DOHH2 (cell line): Measurements from ENCODE around the gene PDXK.

Experiments used
- H3F3A ChIP-seq: fragments of 200-600 bp; sonication (generic), shearing (Covaris generic); 2 replicates; pipeline ENCODE4 v1.6.0; 2016; ENCODE audit warnings: antibody characterized with exemption, mild to moderate bottlenecking; ENCODE audit not compliant: control insufficient read depth, insufficient read depth
- H3K27ac ChIP-seq: fragments of 200-600 bp; sonication (generic); 2 replicates; pipeline ENCODE4 v1.5.1; 2014; ENCODE audit warnings: low read depth, mild to moderate bottlenecking, low read length, moderate library complexity
- H3K27me3 ChIP-seq: fragments of 200-600 bp; sonication (generic); 2 replicates; pipeline ENCODE4 v1.6.1; 2014; ENCODE audit warnings: mild to moderate bottlenecking, low read length, mixed read lengths; ENCODE audit not compliant: control insufficient read depth
- H3K36me3 ChIP-seq: fragments of 200-600 bp; sonication (generic); 2 replicates; pipeline ENCODE4 v1.6.1; 2014; ENCODE audit warnings: mild to moderate bottlenecking, low read length, moderate library complexity, mixed read lengths; ENCODE audit not compliant: control insufficient read depth
- H3K4me1 ChIP-seq: fragments of 200-600 bp; sonication (generic); 2 replicates; pipeline ENCODE4 v1.6.1; 2014; ENCODE audit warnings: mild to moderate bottlenecking, low read length, mixed read lengths; ENCODE audit not compliant: control insufficient read depth
- H3K4me2 ChIP-seq: fragments of 200-600 bp; sonication (generic); 2 replicates; pipeline ENCODE4 v1.6.0; 2014; ENCODE audit warnings: mild to moderate bottlenecking, low read length, moderate library complexity
- H3K4me3 ChIP-seq: fragments of 200-600 bp; sonication (generic); 2 replicates; pipeline ENCODE4 v1.5.1; 2014; ENCODE audit warnings: mild to moderate bottlenecking, low read length, mixed read lengths
- H3K79me2 ChIP-seq: fragments of 200-600 bp; sonication (generic); 2 replicates; pipeline ENCODE4 v1.6.1; 2014; ENCODE audit warnings: mild to moderate bottlenecking, low read length, mixed read lengths; ENCODE audit not compliant: control insufficient read depth
- H3K9me2 ChIP-seq: fragments of 200-600 bp; sonication (generic); replicated peaks from 2 replicates; pipeline ENCODE4 v1.6.1; 2014; ENCODE audit warnings: mild to moderate bottlenecking, low read length, mixed read lengths; ENCODE audit not compliant: control insufficient read depth
- H3K9me3 ChIP-seq: fragments of 200-600 bp; sonication (generic); 2 replicates; pipeline ENCODE4 v1.6.1; 2014; ENCODE audit warnings: antibody characterized with exemption, low read length, mixed read lengths; ENCODE audit not compliant: control insufficient read depth, insufficient read depth
- H4K20me1 ChIP-seq: fragments of 200-600 bp; sonication (generic); 2 replicates; pipeline ENCODE4 v1.6.0; 2014; ENCODE audit warnings: low read depth, mild to moderate bottlenecking, antibody characterized with exemption, low read length, moderate library complexity; ENCODE audit not compliant: control insufficient read depth, insufficient read depth
- CTCF ChIP-seq: fragments of 200-600 bp; sonication (generic); IDR thresholded peaks from one replicate; pipeline ENCODE4 v1.5.1; 2014; ENCODE audit warnings: antibody characterized with exemption, mild to moderate bottlenecking, low read depth, low read length; ENCODE audit not compliant: poor library complexity, severe bottlenecking
- EZH2phosphoT487 ChIP-seq: fragments of 200-600 bp; sonication (generic); IDR thresholded peaks from 2 replicates; pipeline ENCODE4 v1.6.1; 2017; ENCODE audit warnings: borderline replicate concordance, mild to moderate bottlenecking, antibody characterized with exemption, low read length, moderate library complexity, mixed read lengths

The PDXK gene

GRCh38 chr21:43684424-43684823, 34.5 kb upstream of the PDXK start:
- 0 out of 2 replicates have a peak, but pooled peaks cover 3% of the 10 kb centered on the region for H4K20me1 ChIP-seq
- no peaks in the 10 kb centered on the region for H3K27me3 ChIP-seq
- H3F3A ChIP-seq, result no peaks in the 10 kb centered on the region
- TF ChIP-seq EZH2phosphoT487, result no peak
- TF ChIP-seq CTCF, result no peak
- H3K27ac ChIP-seq, result no peak overlapping the region
- H3K4me3 ChIP-seq, result no peak overlapping the region
- H3K36me3 ChIP-seq, result peaks cover 89% of the 10 kb centered on the region
- no peaks in the 10 kb centered on the region for H3K4me1 ChIP-seq
- no peak overlapping the region for H3K4me2 ChIP-seq
- H3K79me2 ChIP-seq, result peaks cover 20% of the 10 kb centered on the region
- H3K9me2 ChIP-seq, result no peaks in the 10 kb centered on the region
- H3K9me3 ChIP-seq, result no peaks in the 10 kb centered on the region

GRCh38 chr21:43686811-43687565, 31.9 kb upstream of the PDXK start:
- H3K4me2 ChIP-seq, result no peak overlapping the region
- no peaks in the 10 kb centered on the region for H3K9me3 ChIP-seq
- H4K20me1 ChIP-seq, result no peaks in the 10 kb centered on the region
- TF ChIP-seq CTCF (no peak), EZH2phosphoT487 (no peak)
- H3K27ac ChIP-seq, result no peak overlapping the region
- H3F3A ChIP-seq, result no peaks in the 10 kb centered on the region
- H3K27me3 ChIP-seq, result no peaks in the 10 kb centered on the region
- no peaks in the 10 kb centered on the region for H3K9me2 ChIP-seq
- H3K4me3 ChIP-seq, result no peak overlapping the region
- H3K36me3 ChIP-seq, result peaks cover 96% of the 10 kb centered on the region
- no peaks in the 10 kb centered on the region for H3K4me1 ChIP-seq
- H3K79me2 ChIP-seq, result no peaks in the 10 kb centered on the region; the same call in 1 of the 2 replicates

GRCh38 chr21:43687566-43688399, 31.1 kb upstream of the PDXK start:
- H3K79me2 ChIP-seq, result no peaks in the 10 kb centered on the region
- H3K4me3 ChIP-seq, result no peak overlapping the region
- no peaks in the 10 kb centered on the region for H3K9me2 ChIP-seq
- H4K20me1 ChIP-seq, result no peaks in the 10 kb centered on the region
- H3K27me3 ChIP-seq, result no peaks in the 10 kb centered on the region
- peaks cover 96% of the 10 kb centered on the region for H3K36me3 ChIP-seq
- no peak overlapping the region for H3K4me2 ChIP-seq
- H3F3A ChIP-seq, result no peaks in the 10 kb centered on the region
- TF ChIP-seq EZH2phosphoT487 (no peak), CTCF (no peak)
- H3K4me1 ChIP-seq, result no peaks in the 10 kb centered on the region
- no peak overlapping the region for H3K27ac ChIP-seq
- no peaks in the 10 kb centered on the region for H3K9me3 ChIP-seq
